ENCODE measurements around the gene SLC25A21.

Gene SLC25A21

DNA sequence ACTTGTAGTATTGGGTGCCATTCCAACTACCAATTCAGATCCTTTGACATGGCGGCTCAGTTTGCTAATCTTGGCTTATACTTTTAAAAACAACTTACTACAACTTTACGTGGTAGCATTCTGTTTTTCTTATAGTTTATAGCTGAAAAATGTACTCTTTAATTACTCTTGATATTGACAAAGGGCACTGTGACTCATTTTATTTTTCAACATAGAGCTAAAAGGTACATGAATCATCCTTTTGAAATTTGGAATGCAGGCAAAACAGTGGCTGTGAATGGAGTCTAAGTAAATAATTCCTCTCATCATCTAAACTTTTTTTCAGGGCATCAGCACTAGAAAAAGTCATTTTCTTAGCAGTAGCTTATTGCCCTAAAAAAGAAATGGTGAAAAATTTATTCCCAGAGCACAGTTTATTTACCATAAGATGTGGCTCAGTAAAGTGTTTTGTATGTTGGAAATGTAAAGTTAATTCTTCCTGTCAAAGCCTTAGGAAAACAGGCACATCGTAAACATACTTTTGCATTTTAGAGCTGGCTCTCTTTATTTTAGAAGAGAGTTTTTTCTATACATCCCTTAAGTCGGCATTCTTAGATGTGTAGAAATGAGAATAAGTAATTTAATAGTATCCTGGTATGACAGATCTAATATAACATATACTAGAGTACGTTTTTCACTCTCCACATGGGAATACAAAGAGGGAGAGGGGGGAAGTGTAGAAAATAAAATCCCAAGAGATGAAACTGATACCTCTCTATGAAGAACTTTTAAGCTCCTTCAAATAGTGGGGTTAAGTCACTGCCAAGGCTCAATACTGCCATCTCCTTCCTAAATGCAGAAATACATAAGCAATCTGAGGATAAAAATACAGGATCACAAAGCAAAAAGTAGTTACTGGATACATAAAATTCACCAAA lies 55.2 kb downstream of the SLC25A21 start:
- H3K9me2 ChIP-seq (replicated peaks; ENCODE audit: insufficient read depth, low read length): no peaks in the 10 kb centered on the region
- no peaks in the 10 kb centered on the region; the same call in 1 of the 2 replicates for H3K9me3 ChIP-seq (ENCODE audit: insufficient read depth, low read length)
- H3K9ac ChIP-seq (ENCODE audit: low read length): no peak overlapping the region
- no peak overlapping the region for H3K4me3 ChIP-seq (ENCODE audit: insufficient read depth, low read length, poor library complexity, severe bottlenecking)
- TF ChIP-seq, protein P1, sequence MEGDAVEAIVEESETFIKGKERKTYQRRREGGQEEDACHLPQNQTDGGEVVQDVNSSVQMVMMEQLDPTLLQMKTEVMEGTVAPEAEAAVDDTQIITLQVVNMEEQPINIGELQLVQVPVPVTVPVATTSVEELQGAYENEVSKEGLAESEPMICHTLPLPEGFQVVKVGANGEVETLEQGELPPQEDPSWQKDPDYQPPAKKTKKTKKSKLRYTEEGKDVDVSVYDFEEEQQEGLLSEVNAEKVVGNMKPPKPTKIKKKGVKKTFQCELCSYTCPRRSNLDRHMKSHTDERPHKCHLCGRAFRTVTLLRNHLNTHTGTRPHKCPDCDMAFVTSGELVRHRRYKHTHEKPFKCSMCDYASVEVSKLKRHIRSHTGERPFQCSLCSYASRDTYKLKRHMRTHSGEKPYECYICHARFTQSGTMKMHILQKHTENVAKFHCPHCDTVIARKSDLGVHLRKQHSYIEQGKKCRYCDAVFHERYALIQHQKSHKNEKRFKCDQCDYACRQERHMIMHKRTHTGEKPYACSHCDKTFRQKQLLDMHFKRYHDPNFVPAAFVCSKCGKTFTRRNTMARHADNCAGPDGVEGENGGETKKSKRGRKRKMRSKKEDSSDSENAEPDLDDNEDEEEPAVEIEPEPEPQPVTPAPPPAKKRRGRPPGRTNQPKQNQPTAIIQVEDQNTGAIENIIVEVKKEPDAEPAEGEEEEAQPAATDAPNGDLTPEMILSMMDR (IDR thresholded peaks at IDR 0.05; ENCODE audit: insufficient read depth, low read length, poor library complexity, severe bottlenecking): no peak
- TF ChIP-seq EZH2phosphoT487 (conservative IDR thresholded peaks at IDR 0.05; ENCODE audit: low read length): no peak
- H4K20me1 ChIP-seq (ENCODE audit: low read depth, low read length): no peaks in the 10 kb centered on the region
- no peak overlapping the region for H3K27ac ChIP-seq (ENCODE audit: low read depth, low read length)
- H3K36me3 ChIP-seq (ENCODE audit: low read length): no peaks in the 10 kb centered on the region
- H2AFZ ChIP-seq (ENCODE audit: low read depth, low read length, severe bottlenecking): no peak overlapping the region
- no peaks in the 10 kb centered on the region for H3K79me2 ChIP-seq (ENCODE audit: insufficient read depth, low read length)
- H3K4me2 ChIP-seq (ENCODE audit: low read depth, low read length, poor library complexity, severe bottlenecking): no peak overlapping the region
- no peaks in the 10 kb centered on the region for H3F3A ChIP-seq (ENCODE audit: insufficient read depth)
- H3K27me3 ChIP-seq (ENCODE audit: low read length): no peaks in the 10 kb centered on the region

- H3K4me3 ChIP-seq (ENCODE audit: insufficient read depth, low read length, poor library complexity, severe bottlenecking): no peak overlapping the region
- H3K36me3 ChIP-seq (ENCODE audit: low read length): no peaks in the 10 kb centered on the region
- no peaks in the 10 kb centered on the region for H4K20me1 ChIP-seq (ENCODE audit: low read depth, low read length)
- H3K9me2 ChIP-seq (replicated peaks; ENCODE audit: insufficient read depth, low read length): no peaks in the 10 kb centered on the region
- TF ChIP-seq EZH2phosphoT487 (conservative IDR thresholded peaks at IDR 0.05; ENCODE audit: low read length): no peak
- TF ChIP-seq, protein P1 (IDR thresholded peaks at IDR 0.05; ENCODE audit: insufficient read depth, low read length, poor library complexity, severe bottlenecking): no peak
- no peaks in the 10 kb centered on the region; the same call in 1 of the 2 replicates for H3K9me3 ChIP-seq (ENCODE audit: insufficient read depth, low read length)
- no peak overlapping the region for H2AFZ ChIP-seq (ENCODE audit: low read depth, low read length, severe bottlenecking)
- no peak overlapping the region for H3K27ac ChIP-seq (ENCODE audit: low read depth, low read length)
- H3K4me2 ChIP-seq (ENCODE audit: low read depth, low read length, poor library complexity, severe bottlenecking): no peak overlapping the region
- no peak overlapping the region for H3K9ac ChIP-seq (ENCODE audit: low read length)
- no peaks in the 10 kb centered on the region for H3K79me2 ChIP-seq (ENCODE audit: insufficient read depth, low read length)
- H3K27me3 ChIP-seq (ENCODE audit: low read length): no peaks in the 10 kb centered on the region
- H3F3A ChIP-seq (ENCODE audit: insufficient read depth): no peaks in the 10 kb centered on the region
These were observed 57.0 kb downstream of the SLC25A21 start for GRCh38 chr14:37115406-37115805.

DNA sequence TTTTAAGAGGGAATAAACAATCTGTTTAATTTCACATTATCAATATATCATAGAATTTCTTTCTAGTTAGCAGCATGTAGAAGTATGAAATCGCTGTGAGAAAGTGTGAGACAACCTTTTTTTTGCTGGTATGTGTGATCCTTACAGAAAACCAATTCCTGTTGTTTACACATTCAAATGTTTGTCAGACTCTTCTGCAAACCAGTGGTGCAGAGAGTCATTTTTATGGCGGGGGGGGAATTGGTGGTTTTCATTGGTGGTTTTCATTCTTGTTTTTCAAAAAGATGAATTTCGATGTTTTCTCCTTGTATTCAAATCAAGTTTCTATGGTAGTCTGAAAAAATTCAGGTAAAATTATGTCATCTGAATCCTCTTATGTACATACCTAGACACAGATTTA lies 57.8 kb downstream of the SLC25A21 start:
- no peak overlapping the region for H2AFZ ChIP-seq (ENCODE audit: low read depth, low read length, severe bottlenecking)
- no peaks in the 10 kb centered on the region for H3K27me3 ChIP-seq (ENCODE audit: low read length)
- H3K4me3 ChIP-seq (ENCODE audit: insufficient read depth, low read length, poor library complexity, severe bottlenecking): no peak overlapping the region
- no peaks in the 10 kb centered on the region for H3K36me3 ChIP-seq (ENCODE audit: low read length)
- no peaks in the 10 kb centered on the region for H4K20me1 ChIP-seq (ENCODE audit: low read depth, low read length)
- no peak overlapping the region for H3K27ac ChIP-seq (ENCODE audit: low read depth, low read length)
- no peaks in the 10 kb centered on the region for H3K9me2 ChIP-seq (replicated peaks; ENCODE audit: insufficient read depth, low read length)
- H3K9me3 ChIP-seq (ENCODE audit: insufficient read depth, low read length): no peaks in the 10 kb centered on the region; the same call in 1 of the 2 replicates
- no peak overlapping the region for H3K9ac ChIP-seq (ENCODE audit: low read length)
- no peak overlapping the region for H3K4me2 ChIP-seq (ENCODE audit: low read depth, low read length, poor library complexity, severe bottlenecking)
- TF ChIP-seq, protein P1 (IDR thresholded peaks at IDR 0.05; ENCODE audit: insufficient read depth, low read length, poor library complexity, severe bottlenecking): no peak
- no peak for TF ChIP-seq EZH2phosphoT487 (conservative IDR thresholded peaks at IDR 0.05; ENCODE audit: low read length)
- no peaks in the 10 kb centered on the region for H3F3A ChIP-seq (ENCODE audit: insufficient read depth)
- no peaks in the 10 kb centered on the region for H3K79me2 ChIP-seq (ENCODE audit: insufficient read depth, low read length)

All from SU-DHL-6 (cell line).